ENCODE data around the gene NEK6. TPM values are rescaled to one million over a fixed set of nuclear protein-coding genes. Genes with fewer than 3 reads are reported as not detected.

NEK6 gene
- total RNA-seq, 1 donor from 2014 or later = 125 TPM

- Histone ChIP-seq H3K4me1 (peaks cover 32% of the 10 kb centered on the region), H3K36me3 (peaks cover 45% of the 10 kb centered on the region), H3K27me3 (ENCODE audit: low read depth) (no peaks in the 10 kb centered on the region), H3K27ac (no peak overlapping the region), H3K9me3 (no peaks in the 10 kb centered on the region), H3K4me3 (no peak overlapping the region)
- DNase-seq = no peak
- intact Hi-C loops (cut with DNase I) = no loop called here
- ATAC-seq = no peak
- no peak for TF ChIP-seq CTCF (IDR thresholded peaks at IDR 0.05)
Observed at GRCh38 chr9:124302921-124303320, 45.2 kb downstream of the NEK6 start.

DNA sequence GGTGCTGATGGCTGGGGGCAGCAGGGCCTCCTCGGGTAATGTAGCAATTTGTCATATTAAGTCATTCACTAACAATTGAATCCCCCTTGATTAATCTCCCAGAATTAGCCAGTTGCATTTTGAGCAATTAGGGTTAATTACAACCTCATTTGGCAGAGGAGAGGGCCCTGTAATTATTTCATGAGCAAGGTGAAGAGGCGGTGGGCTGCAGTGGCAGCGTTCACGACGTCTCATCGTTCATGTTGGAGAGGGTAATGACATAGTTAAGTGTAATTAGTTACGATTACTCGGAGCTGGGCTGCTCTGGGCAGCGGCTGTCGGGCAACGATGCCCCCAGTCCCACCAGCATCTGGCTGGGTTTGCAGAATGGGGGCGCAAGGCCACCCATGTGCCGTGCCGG, 46.0 kb downstream of the NEK6 start:
- intact Hi-C loops (cut with DNase I) = no loop called here
- Histone ChIP-seq H3K36me3 (peaks cover 46% of the 10 kb centered on the region), H3K4me1 (peaks cover 27% of the 10 kb centered on the region), H3K27ac (no peak overlapping the region), H3K4me3 (no peak overlapping the region), H3K9me3 (no peaks in the 10 kb centered on the region), H3K27me3 (ENCODE audit: low read depth) (no peaks in the 10 kb centered on the region)
- ATAC-seq (no peak), DNase-seq (no peak)
- TF ChIP-seq CTCF (IDR thresholded peaks at IDR 0.05) = no peak

- no peak overlapping the region for H3K27ac ChIP-seq
- no peak overlapping the region for H3K4me3 ChIP-seq
- intact Hi-C loops (cut with DNase I) = no loop called here
- H3K9me3 ChIP-seq = no peaks in the 10 kb centered on the region
- no peaks in the 10 kb centered on the region for H3K27me3 ChIP-seq (ENCODE audit: low read depth)
- no peak for ATAC-seq
- no peak for TF ChIP-seq CTCF (IDR thresholded peaks at IDR 0.05)
- no peak for DNase-seq
- peaks cover 51% of the 10 kb centered on the region for H3K36me3 ChIP-seq
- H3K4me1 ChIP-seq = peaks cover 24% of the 10 kb centered on the region
Observed at GRCh38 chr9:124304285-124304684, 46.5 kb downstream of the NEK6 start.

- no peaks in the 10 kb centered on the region for H3K27me3 ChIP-seq (ENCODE audit: low read depth)
- H3K27ac ChIP-seq = no peak overlapping the region
- peaks cover 67% of the 10 kb centered on the region for H3K36me3 ChIP-seq
- H3K4me3 ChIP-seq = no peak overlapping the region
- DNase-seq (no peak), ATAC-seq (no peak)
- no peaks in the 10 kb centered on the region for H3K9me3 ChIP-seq
- H3K4me1 ChIP-seq = peaks cover 5% of the 10 kb centered on the region
- no peak for TF ChIP-seq CTCF (IDR thresholded peaks at IDR 0.05)
- intact Hi-C loops (cut with DNase I) = no loop called here
Observed at GRCh38 chr9:124306098-124306735, 48.5 kb downstream of the NEK6 start.

GRCh38 chr9:124307379-124308030, 49.8 kb downstream of the NEK6 start:
- TF ChIP-seq CTCF (IDR thresholded peaks at IDR 0.05) = no peak
- Histone ChIP-seq H3K4me3 (no peak overlapping the region), H3K36me3 (peaks cover 66% of the 10 kb centered on the region), H3K27ac (no peak overlapping the region), H3K4me1 (peaks cover 5% of the 10 kb centered on the region), H3K27me3 (ENCODE audit: low read depth) (no peaks in the 10 kb centered on the region), H3K9me3 (no peaks in the 10 kb centered on the region)
- no peak for DNase-seq
- no peak for ATAC-seq
- intact Hi-C loops (cut with DNase I) = no loop called here

Measured in lower lobe of right lung (tissue), 2 donors.